Cortex of kidney (tissue), 1 donor: ENCODE measurements around the gene NUDT1.

Source experiments
- DNase-seq: peaks from one replicate; lab custom pipeline; 2025; lab: John Stamatoyannopoulos, UW

The NUDT1 gene

GRCh38 chr7:2241580-2242540 lies at the start of gene NUDT1, which contains the start of gene MRM2:
Gene NUDT1 (plus strand): TSS chr7:2242226. CDS start chr7:2244575, 2,349 bp downstream.
Gene MRM2 (minus strand): TSS chr7:2242205. CDS start chr7:2242169, 36 bp downstream.
- no peak for DNase-seq

- DNase-seq = no peak
Measured at GRCh38 chr7:2192831-2193534, 49.0 kb upstream of the NUDT1 start.

GRCh38 chr7:2193575-2194305 lies 48.3 kb upstream of the NUDT1 start:
- DNase-seq = no peak

- no peak for DNase-seq
Measured at GRCh38 chr7:2195400-2196246, 46.4 kb upstream of the NUDT1 start.

GRCh38 chr7:2196381-2197378 lies 45.3 kb upstream of the NUDT1 start:
- no peak for DNase-seq

GRCh38 chr7:2197436-2198155 lies 44.4 kb upstream of the NUDT1 start:
- DNase-seq = no peak

- DNase-seq = no peak
Measured at GRCh38 chr7:2198206-2198605, 43.8 kb upstream of the NUDT1 start.

GRCh38 chr7:2198760-2199159 lies 43.3 kb upstream of the NUDT1 start:
- DNase-seq = no peak

- no peak for DNase-seq
Measured at GRCh38 chr7:2199528-2199927, 42.5 kb upstream of the NUDT1 start.

- DNase-seq = no peak
Measured at GRCh38 chr7:2199956-2200583, 42.0 kb upstream of the NUDT1 start.

- no peak for DNase-seq
Measured at GRCh38 chr7:2200584-2200980, 41.4 kb upstream of the NUDT1 start.

GRCh38 chr7:2201128-2201527 lies 40.9 kb upstream of the NUDT1 start:
- DNase-seq = no peak

GRCh38 chr7:2201686-2202360 lies 40.2 kb upstream of the NUDT1 start:
- no peak for DNase-seq

GRCh38 chr7:2202361-2202761 lies 39.7 kb upstream of the NUDT1 start:
- no peak for DNase-seq

GRCh38 chr7:2202901-2203765 lies 38.9 kb upstream of the NUDT1 start:
- no peak for DNase-seq

GRCh38 chr7:2203766-2204300 lies 38.2 kb upstream of the NUDT1 start:
- DNase-seq = no peak

GRCh38 chr7:2204446-2204845 lies 37.6 kb upstream of the NUDT1 start:
- DNase-seq = no peak
